Right ventricle myocardium superior (tissue), 1 donor: ENCODE data around the gene AHDC1. TPM values are rescaled to one million over a fixed set of nuclear protein-coding genes. Genes with fewer than 3 reads are reported as not detected.
"Not testable (repeated sequence)": the region's sequence is repeated elsewhere in the genome, so short reads cannot be mapped to it uniquely, and the experiment has no call there.

Experiments used
- ATAC-seq: fragments of 200-7000 bp; cut with Tn5 transposase; one replicate; pipeline ENCODE4 v1.9.1; 2020; ENCODE audit warnings: mild to moderate bottlenecking; ENCODE audit not compliant: poor library complexity
- DNase-seq: peaks from one replicate; pipeline ENCODE4 v3.0.0-alpha.2; 2020
- intact Hi-C: fragments of 100-400 bp; cut with DNase I; formaldehyde crosslinking; loops from one replicate; pipeline ENCODE4 v1.11.2; 2022
- total RNA-seq: library from RNA; stranded (reverse); fragmentation: NEBNext Ultra II Directional; extraction: Animal tissue kit (Norgen Biotek cat#: 25700); gene quantifications from one replicate; pipeline ENCODE4 v1.2.1, GENCODE V29; 2021
- donor health status: DM: no; HTN: yes; CAD: no; lungs with severe emphysema.

The AHDC1 gene
- total RNA-seq, 1 donor from 2014 or later: 47.4 TPM

GRCh38 chr1:27561124-27561899 is 42.6 kb downstream of the AHDC1 start:
- ATAC-seq: no peak
- intact Hi-C loops: no loop called here
- DNase-seq: no peak

DNA sequence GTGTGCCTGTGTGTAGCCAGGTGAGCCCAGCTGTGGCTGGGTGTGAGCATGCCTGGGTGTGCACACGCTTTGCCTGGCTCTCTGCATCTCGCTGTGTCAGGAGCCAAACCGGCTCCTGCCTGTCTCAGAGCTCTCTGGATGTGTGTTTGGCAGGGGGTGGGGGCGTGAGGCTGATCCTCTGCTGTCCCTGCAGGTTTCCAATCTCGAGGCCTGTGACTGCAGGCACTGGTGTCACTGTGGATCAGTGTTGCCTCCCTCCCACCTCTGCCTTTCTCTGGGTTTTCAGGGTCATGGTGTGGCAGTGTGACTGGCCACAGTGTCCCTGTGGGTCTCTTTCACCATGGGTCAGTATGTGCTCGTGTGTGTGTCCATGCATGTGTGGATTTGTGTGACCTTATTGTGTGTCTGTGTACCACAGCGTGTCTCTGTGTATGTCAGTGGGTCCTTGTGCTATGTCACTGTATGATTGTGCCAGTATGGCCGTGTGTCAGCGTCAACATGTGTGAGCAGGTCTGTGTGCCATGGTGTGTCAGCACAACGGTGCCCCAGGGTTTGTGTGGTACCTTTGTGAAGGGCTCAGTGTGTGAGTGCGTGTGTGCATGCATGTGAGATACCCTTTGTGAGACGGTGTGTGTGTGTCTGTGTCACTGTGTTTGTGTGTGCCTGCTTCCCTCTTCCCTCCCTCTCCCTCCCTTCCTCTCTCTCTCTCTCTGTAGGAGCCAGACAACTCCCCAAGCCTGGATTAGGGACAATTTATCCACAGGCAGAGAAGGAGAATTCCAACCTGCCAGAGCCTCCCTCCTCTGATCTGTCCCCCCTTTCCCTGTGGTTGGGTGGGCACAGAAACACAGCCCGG is 43.4 kb downstream of the AHDC1 start:
- no peak for DNase-seq

DNA sequence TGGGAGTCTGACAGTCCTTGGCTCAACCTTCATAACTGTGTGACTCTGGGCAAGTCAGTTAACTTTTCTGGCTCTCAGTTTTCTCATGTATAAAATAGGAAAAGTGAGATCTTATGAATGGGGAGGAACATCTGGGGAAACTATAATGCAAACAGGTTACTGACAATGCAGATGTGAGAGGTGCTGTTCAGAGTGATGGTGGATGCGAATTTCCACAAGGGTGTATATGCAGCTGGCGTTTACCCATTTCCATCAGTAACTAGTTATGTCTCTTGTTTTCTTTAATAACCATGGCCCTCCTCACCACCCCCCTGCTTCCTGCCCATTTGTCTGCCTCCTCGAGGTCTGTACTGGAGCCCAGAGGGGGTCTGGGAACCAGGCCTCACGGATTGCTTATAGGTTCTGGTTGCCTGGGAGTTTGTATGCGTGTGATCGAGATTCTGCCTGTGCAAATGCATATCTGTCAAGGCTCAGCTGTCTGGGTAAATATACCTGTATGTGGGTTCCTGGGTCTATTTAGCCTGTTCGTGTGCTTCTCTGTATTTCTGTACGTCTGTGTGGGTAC is 44.4 kb downstream of the AHDC1 start:
- ATAC-seq (no peak), DNase-seq (no peak)
- intact Hi-C loops: loop anchor here (5.0 kb wide), 1 partner anchor 43 kb away; the partner anchor contains the start of gene AHDC1

More for the DNA sequence above, 43.4 kb downstream of the AHDC1 start:
- ATAC-seq: no peak
- intact Hi-C loops: no loop called here

DNA sequence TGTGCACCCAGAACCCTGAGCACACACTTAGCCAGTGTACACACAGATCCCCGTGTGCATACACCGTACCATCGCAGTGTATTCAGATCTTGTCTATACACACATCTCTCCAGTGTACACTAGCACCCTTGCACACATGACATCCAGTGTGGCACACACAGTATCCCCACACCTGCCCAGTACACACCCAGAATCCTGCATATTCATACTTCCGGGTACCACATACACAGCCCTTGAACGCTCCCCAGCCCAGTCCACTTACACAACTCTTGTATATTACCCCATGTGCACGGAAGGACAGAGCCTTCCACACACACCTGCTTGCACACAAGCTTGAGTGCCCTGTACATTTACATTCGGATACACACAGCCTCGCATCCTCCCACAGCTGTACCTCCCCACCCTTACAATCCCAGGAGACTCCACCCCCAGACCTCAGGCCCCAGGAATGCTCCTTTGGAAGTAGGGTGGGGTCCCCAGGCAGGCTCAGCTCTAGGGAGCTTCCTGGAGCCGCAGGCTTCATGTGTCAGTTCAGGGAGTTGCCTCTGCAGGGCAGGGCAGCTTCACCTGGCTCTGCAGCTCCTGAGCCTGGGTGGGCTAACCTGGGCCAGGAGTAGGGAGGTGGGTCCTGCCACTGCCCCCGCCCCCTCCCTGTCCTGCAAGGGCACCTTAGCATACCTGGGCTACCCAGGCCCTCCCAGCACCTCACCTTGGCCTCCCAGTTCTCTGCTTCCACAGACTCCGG is 46.2 kb downstream of the AHDC1 start:
- DNase-seq (no peak), ATAC-seq (no peak)
- intact Hi-C loops: loop anchor here (5.0 kb wide), 1 partner anchor 45 kb away; the partner anchor contains the start of gene AHDC1

DNA sequence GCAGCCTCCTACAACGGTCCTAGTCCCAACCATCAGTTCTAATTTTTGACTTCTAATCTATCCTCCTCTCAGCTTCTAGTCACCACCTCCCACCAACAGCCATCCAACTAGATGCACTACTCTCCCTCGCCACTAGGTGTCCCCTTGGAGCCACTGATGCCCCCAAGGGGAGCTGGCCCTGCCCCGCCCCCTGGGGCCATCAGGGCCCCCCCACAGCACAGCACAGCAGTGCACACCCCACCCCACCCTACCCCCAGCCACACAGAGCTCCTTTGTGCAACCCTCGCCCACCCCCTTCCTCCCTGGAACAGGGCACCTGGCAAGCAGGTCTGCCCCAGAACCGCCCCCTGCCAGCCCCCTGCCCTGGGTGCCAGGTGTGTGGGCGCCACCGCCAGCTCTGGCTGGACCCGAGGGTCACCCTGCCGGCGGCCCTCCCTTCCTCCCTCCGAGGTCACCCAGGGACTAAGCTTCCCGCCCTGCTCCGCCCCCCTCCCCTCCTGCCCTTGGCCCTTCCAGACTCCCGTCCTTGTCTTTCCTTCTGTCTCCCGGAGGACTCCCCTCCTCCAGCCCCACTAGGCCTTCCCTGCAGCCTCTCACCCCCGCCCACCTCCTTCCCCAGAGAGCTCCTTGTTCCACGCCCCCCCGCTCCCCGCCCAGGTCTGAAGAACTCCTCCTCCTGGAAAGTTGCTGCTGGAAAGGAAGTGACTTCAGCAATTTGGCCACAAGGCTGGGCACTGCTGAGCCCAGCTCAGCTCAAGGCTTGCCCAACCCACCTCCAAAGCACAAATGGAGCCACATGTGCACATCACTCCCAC is 47.0 kb downstream of the AHDC1 start:
- DNase-seq (peak; percentile 95), ATAC-seq (peak; percentile 56)
- intact Hi-C loops: loop anchor here (5.0 kb wide), 1 partner anchor 45 kb away; the partner anchor contains the start of gene AHDC1

- ATAC-seq (no peak), DNase-seq (no peak)
- intact Hi-C loops: loop anchor here (5.0 kb wide), 1 partner anchor 46 kb away; the partner anchor contains the start of gene AHDC1
These were observed 47.5 kb downstream of the AHDC1 start for GRCh38 chr1:27556435-27556780.

DNA sequence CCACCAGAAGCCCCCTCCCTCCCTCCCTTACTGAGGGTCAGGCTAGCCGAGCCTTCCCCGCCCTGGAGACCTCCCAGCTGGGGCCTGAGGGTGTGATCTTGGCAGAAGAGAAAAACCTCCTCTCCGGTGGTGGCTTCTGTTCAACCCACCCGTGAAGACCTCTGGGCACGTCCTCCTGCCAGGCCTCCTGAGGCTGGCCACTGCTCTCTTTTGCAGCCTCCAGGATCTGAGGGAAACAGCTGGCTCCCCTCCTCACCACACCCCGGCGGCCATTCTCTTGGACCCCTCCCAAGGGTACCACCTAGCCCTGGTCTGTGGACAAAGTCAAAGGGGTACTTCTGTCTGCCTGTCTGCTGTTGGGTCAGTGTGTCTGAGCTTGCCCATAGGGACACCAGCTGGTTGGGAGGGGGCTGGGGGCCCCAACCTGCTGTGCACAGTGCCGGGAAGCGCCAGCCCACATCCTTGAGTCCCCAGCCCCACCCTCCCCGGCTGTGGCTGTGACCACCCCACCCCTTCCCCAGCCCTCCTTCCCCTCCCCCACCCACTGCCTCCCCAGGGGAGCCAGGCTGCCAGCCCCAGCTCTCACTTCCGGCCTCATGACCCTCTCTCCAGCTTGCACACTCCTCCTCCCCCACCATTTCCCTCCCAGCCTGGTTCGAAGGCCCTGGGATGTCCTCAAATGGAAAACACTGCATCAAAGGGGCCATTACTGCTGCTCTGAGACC is 48.1 kb downstream of the AHDC1 start:
- ATAC-seq: peak; percentile 38
- intact Hi-C loops: loop anchor here (5.0 kb wide), 1 partner anchor 46 kb away; the partner anchor contains the start of gene AHDC1
- DNase-seq: peak; percentile 77

GRCh38 chr1:27554759-27555699 is 48.9 kb downstream of the AHDC1 start:
- DNase-seq (peak; percentile 79), ATAC-seq (peak; percentile 45)
- intact Hi-C loops: loop anchor here (5.0 kb wide), 1 partner anchor 47 kb away; the partner anchor contains the start of gene AHDC1

DNA sequence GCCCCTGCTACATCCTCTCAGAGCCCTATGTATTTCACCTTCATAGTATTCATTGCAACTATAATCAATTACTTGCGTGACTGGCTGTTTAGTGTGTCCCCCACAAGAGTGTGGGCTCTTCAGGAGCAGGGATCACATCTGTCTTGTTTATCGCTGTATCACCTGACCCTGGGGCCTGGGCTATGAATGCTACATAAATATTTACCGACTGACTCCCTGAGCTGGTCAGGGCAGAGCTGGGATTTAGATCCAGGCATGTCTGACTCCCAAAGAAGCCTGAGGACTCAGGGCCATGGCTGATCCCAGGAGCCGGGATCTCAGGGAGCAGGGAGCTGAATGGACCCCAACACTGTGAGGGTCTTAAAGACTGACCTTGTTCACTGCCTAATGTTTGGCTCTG is 49.7 kb downstream of the AHDC1 start:
- no peak for DNase-seq
- intact Hi-C loops: no loop called here
- no peak for ATAC-seq

- DNase-seq, intact Hi-C loops, ATAC-seq: not testable (repeated sequence)
These were observed 50.1 kb downstream of the AHDC1 start for GRCh38 chr1:27553823-27554222.

GRCh38 chr1:27552911-27553420 is 51.0 kb downstream of the AHDC1 start:
- no peak for DNase-seq
- intact Hi-C loops: no loop called here
- ATAC-seq: no peak

DNA sequence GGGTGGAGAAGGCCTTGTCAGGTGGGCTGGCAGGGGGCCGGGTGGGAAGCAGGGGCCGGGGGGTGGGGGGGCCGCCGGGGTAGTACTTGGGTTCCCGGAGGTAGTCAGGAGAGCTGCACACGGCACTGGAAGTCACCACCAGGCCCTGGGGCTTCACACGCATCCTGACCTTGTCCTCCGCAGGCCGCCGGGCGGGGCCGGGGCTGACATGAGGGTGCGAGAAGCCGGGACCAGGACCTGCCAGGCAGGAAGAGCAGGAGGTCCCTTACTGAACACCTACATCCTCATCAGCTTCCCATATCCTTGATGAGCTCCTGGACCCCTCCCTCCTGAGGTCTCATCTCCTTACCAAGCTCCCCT is 52.0 kb downstream of the AHDC1 start:
- intact Hi-C loops: no loop called here
- no peak for DNase-seq

GRCh38 chr1:27551170-27551952 is 52.6 kb downstream of the AHDC1 start:
- DNase-seq: peak; percentile 49
- no peak for ATAC-seq
- intact Hi-C loops: no loop called here

More for the DNA sequence above, 52.0 kb downstream of the AHDC1 start:
- ATAC-seq: no peak

- ATAC-seq: no peak
- intact Hi-C loops: no loop called here
- no peak for DNase-seq
These were observed 53.3 kb downstream of the AHDC1 start for GRCh38 chr1:27550510-27551169.
